ENCODE data around the gene IP6K1.

DNA sequence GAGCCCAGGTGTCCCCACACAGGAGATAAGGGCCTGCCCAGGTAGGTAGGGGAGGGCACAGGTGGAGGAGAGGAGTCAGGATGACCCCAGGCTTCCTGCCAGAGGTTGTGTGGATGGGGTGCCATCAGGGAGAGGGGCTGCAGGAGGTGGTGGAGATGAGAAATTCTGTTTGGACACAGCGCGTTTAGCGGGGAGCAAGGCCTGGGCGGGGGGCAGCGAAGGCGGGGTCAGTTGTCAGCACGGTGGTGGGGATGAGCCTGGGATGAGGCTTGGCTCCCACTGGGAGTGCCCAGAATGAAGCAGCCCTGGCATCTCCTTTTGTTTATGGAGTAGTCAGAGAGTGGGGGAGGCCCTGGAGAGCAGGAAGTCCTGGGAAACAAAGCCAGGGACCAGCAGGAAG is 82.4 kb downstream of the IP6K1 start:
- TF ChIP-seq FOXM1 (IDR thresholded peaks at IDR 0.05; ENCODE audit: borderline replicate concordance), result no peak
- TF ChIP-seq SP1 (IDR thresholded peaks at IDR 0.05), result no peak
- TF ChIP-seq LEF1 (IDR thresholded peaks at IDR 0.05; ENCODE audit: borderline replicate concordance), result no peak
- TF ChIP-seq FOXK2 (IDR thresholded peaks at IDR 0.05), result no peak
- no peak for TF ChIP-seq BHLHE40 (IDR thresholded peaks at IDR 0.05; ENCODE audit: borderline replicate concordance)
- TF ChIP-seq FOXA1 (IDR thresholded peaks at IDR 0.05), result no peak
- TF ChIP-seq TARDBP (IDR thresholded peaks at IDR 0.05), result no peak
- no peak for TF ChIP-seq NFRKB (IDR thresholded peaks at IDR 0.05)
- TF ChIP-seq ELF4 (IDR thresholded peaks at IDR 0.05), result no peak
